Neural progenitor cell (in vitro differentiated cells): ENCODE measurements around the gene MAPK12.

ENCODE experiments used
- EZH2 ChIP-seq: fragments of 200-600 bp; sonication (generic); IDR thresholded peaks from 2 replicates; pipeline ENCODE4 v1.6.1; 2017; ENCODE audit warnings: antibody characterized with exemption, mild to moderate bottlenecking, moderate library complexity
- TF ChIP-seq, protein P1 (sequence below): fragments of 200-600 bp; sonication (generic); IDR thresholded peaks from 2 replicates; pipeline ENCODE4 v1.5.1; 2017; ENCODE audit warnings: antibody characterized with exemption, mild to moderate bottlenecking

DNA sequence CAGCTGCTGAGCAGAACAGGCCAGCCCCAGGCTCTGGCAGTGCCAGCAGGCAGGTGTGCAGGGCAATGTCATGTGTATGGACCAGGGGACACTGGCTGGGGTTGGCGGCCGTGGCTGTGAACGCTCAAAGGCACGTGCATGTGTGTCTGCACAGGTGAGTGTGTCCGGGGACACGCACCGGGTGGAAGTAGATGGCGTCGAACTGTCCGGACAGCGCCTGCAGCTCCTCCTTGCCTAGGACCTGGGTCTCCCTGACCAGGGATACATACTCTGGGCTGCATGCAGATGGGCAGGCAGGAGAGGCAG, 11.3 kb downstream of the MAPK12 start:
- TF ChIP-seq, protein P1, sequence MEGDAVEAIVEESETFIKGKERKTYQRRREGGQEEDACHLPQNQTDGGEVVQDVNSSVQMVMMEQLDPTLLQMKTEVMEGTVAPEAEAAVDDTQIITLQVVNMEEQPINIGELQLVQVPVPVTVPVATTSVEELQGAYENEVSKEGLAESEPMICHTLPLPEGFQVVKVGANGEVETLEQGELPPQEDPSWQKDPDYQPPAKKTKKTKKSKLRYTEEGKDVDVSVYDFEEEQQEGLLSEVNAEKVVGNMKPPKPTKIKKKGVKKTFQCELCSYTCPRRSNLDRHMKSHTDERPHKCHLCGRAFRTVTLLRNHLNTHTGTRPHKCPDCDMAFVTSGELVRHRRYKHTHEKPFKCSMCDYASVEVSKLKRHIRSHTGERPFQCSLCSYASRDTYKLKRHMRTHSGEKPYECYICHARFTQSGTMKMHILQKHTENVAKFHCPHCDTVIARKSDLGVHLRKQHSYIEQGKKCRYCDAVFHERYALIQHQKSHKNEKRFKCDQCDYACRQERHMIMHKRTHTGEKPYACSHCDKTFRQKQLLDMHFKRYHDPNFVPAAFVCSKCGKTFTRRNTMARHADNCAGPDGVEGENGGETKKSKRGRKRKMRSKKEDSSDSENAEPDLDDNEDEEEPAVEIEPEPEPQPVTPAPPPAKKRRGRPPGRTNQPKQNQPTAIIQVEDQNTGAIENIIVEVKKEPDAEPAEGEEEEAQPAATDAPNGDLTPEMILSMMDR: no peak
- TF ChIP-seq EZH2: no peak
